HepG2 (cell line): ENCODE results near the gene POLE. TPM values are rescaled to one million over a fixed set of nuclear protein-coding genes. Genes with fewer than 3 reads are reported as not detected.

Experiments
- ATAC-seq: fragments of 200-7000 bp; cut with Tn5 transposase; 3 replicates; pipeline ENCODE4 v1.9.1; 2020; ENCODE audit warnings: mild to moderate bottlenecking, moderate library complexity
- BruUV-seq: library from RNA; stranded (reverse); fragments of 400-500 nt; replicated peaks from 2 replicates; lab custom pipeline; 2021; lab: Mats Ljungman, UMichigan
- CTCF ChIA-PET: fragments of 300-600 bp; formaldehyde crosslinking; extraction: SDS; loops from one replicate; lab custom pipeline; 2021; ENCODE audit warnings: low total read pairs, inconsistent platforms, low intra/inter-chr PET ratio; lab: Yijun Ruan, JAX
- POLR2A ChIA-PET: fragments of 350-600 bp; sonication (Branson Sonifier 250); formaldehyde crosslinking; loops from one replicate; lab custom pipeline; 2020; ENCODE audit warnings: antibody characterized with exemption, inconsistent platforms; lab: Yijun Ruan, JAX
- DNase-seq: peaks from one replicate; pipeline ENCODE4 v3.0.0-alpha.2; 2015; ENCODE audit warnings: low spot score
- FAIRE-seq: peaks from 3 replicates; lab custom pipeline; 2011; peaks lifted over from hg19 to GRCh38; lab: Jason Lieb, UNC
- H2AFZ ChIP-seq: one replicate; pipeline ENCODE4 v1.6.1; 2011; ENCODE audit warnings: low read length, inconsistent platforms
- H3K27ac ChIP-seq: fragments of 300-600 bp; 3 replicates; pipeline ENCODE4 v1.8.0; 2011; ENCODE audit warnings: mixed run types, mild to moderate bottlenecking, mixed read lengths, low read length, inconsistent platforms; ENCODE audit not compliant: insufficient read depth; ENCODE audit errors: extremely low read length
- H3K27me3 ChIP-seq, 2 experiments: fragments of 200-600 bp in 1 of 2; 2 replicates in 1 of 2; 3 replicates in 1 of 2; pipeline versions ENCODE4 v1.6.0 to v1.8.0; 2011; ENCODE audit warnings: low read length in 2 of 2, mild to moderate bottlenecking in 2 of 2, moderate library complexity in 2 of 2, inconsistent platforms in 1 of 2; ENCODE audit not compliant: insufficient read depth in 2 of 2, control insufficient read depth in 1 of 2
- H3K36me3 ChIP-seq, 2 experiments: fragments of 200-600 bp in 1 of 2; replicated peaks in 1 of 2; 2 replicates in 1 of 2; 3 replicates in 1 of 2; pipeline versions ENCODE4 v1.5.1 to v1.8.0; 2011; ENCODE audit warnings: low read length in 2 of 2, inconsistent platforms in 1 of 2; ENCODE audit not compliant: insufficient read depth in 2 of 2, control insufficient read depth in 1 of 2
- H3K4me1 ChIP-seq: 2 replicates; pipeline ENCODE4 v1.5.1; 2012; ENCODE audit warnings: low read length, inconsistent platforms; ENCODE audit not compliant: insufficient read depth
- H3K4me2 ChIP-seq: 2 replicates; pipeline ENCODE4 v1.6.0; 2011; ENCODE audit warnings: low read depth, low read length, inconsistent platforms
- H3K4me3 ChIP-seq, 3 experiments: fragments of 200-600 bp in 1 of 3; sonication (generic), shearing (Covaris generic) in 1 of 3; replicated peaks in 1 of 3; 2 replicates each; pipeline ENCODE4 v1.5.1; 2011 to 2016; ENCODE audit warnings: low read length in 3 of 3, inconsistent platforms in 2 of 3, low read depth in 2 of 3, mild to moderate bottlenecking in 2 of 3, control low read depth in 1 of 3, mixed read lengths in 1 of 3; ENCODE audit not compliant: insufficient read depth in 1 of 3
- H3K79me2 ChIP-seq: one replicate; pipeline ENCODE4 v1.6.1; 2011; ENCODE audit warnings: low read length, inconsistent platforms; ENCODE audit not compliant: insufficient read depth
- H3K9ac ChIP-seq: 2 replicates; pipeline ENCODE4 v1.6.0; 2011; ENCODE audit warnings: mild to moderate bottlenecking, low read depth, low read length, inconsistent platforms; ENCODE audit not compliant: insufficient read depth
- H3K9me3 ChIP-seq: 2 replicates; pipeline ENCODE4 v1.5.1; 2012; ENCODE audit warnings: mild to moderate bottlenecking, low read length
- H4K20me1 ChIP-seq: 2 replicates; pipeline ENCODE4 v1.6.0; 2011; ENCODE audit warnings: inconsistent platforms, mild to moderate bottlenecking, low read length, moderate library complexity; ENCODE audit not compliant: insufficient read depth
- ERF ChIP-seq: IDR thresholded peaks from 2 replicates; pipeline ENCODE4 v1.6.1; 2018; ENCODE audit warnings: missing biosample characterization, missing genetic modification reagents
- HBP1 ChIP-seq: IDR thresholded peaks from 2 replicates; pipeline ENCODE4 v1.6.1; 2016; ENCODE audit warnings: low read depth, control low read depth
- KLF6 ChIP-seq: IDR thresholded peaks from 2 replicates; pipeline ENCODE4 v1.8.0; 2016; ENCODE audit warnings: missing biosample characterization, missing genetic modification reagents
- PRDM4 ChIP-seq: sonication (generic); formaldehyde crosslinking; IDR thresholded peaks from 2 replicates; pipeline ENCODE4 v1.9.0; 2021; ENCODE audit warnings: missing genetic modification reagents, borderline replicate concordance
- PREB ChIP-seq: sonication (generic); formaldehyde crosslinking; IDR thresholded peaks from 2 replicates; pipeline ENCODE4 v1.4.0; 2020; ENCODE audit warnings: missing genetic modification reagents
- RAD21 ChIP-seq: fragments of 450-650 bp; formaldehyde crosslinking; IDR thresholded peaks from 2 replicates; pipeline ENCODE4 v1.5.0; 2020; ENCODE audit warnings: mild to moderate bottlenecking
- SALL1 ChIP-seq: sonication (generic); formaldehyde crosslinking; IDR thresholded peaks from 2 replicates; pipeline ENCODE4 v1.8.0; 2022; ENCODE audit warnings: mild to moderate bottlenecking, missing genetic modification reagents
- SAP130 ChIP-seq: IDR thresholded peaks from 2 replicates; pipeline ENCODE4 v1.6.1; 2016; ENCODE audit warnings: low read depth
- SP4 ChIP-seq: sonication (generic); formaldehyde crosslinking; IDR thresholded peaks from 2 replicates; pipeline ENCODE4 v1.8.1; 2023; ENCODE audit warnings: mild to moderate bottlenecking, missing genetic modification reagents
- ZFP36L1 ChIP-seq: sonication (generic); formaldehyde crosslinking; IDR thresholded peaks from 2 replicates; pipeline ENCODE4 v1.8.0; 2022; ENCODE audit warnings: mild to moderate bottlenecking, missing genetic modification reagents, moderate library complexity
- ZFP91 ChIP-seq: sonication (generic); formaldehyde crosslinking; IDR thresholded peaks from 2 replicates; pipeline ENCODE4 v1.9.0; 2022; ENCODE audit warnings: missing genetic modification reagents, mild to moderate bottlenecking, borderline replicate concordance
- ZNF224 ChIP-seq: sonication (generic); formaldehyde crosslinking; IDR thresholded peaks from 2 replicates; pipeline ENCODE4 v1.5.0; 2020; ENCODE audit warnings: mild to moderate bottlenecking, missing genetic modification reagents
- ZNF225 ChIP-seq: sonication (generic); formaldehyde crosslinking; IDR thresholded peaks from 2 replicates; pipeline ENCODE4 v1.4.0; 2020; ENCODE audit warnings: mild to moderate bottlenecking, missing genetic modification reagents
- ZNF383 ChIP-seq: sonication (generic); formaldehyde crosslinking; IDR thresholded peaks from 2 replicates; pipeline ENCODE4 v1.4.0; 2020; ENCODE audit warnings: missing genetic modification reagents, mild to moderate bottlenecking, borderline replicate concordance
- ZNF580 ChIP-seq: IDR thresholded peaks from 2 replicates; pipeline ENCODE4 v1.6.1; 2016; ENCODE audit warnings: low read depth, borderline replicate concordance
- ZSCAN30 ChIP-seq: sonication (generic); formaldehyde crosslinking; IDR thresholded peaks from 2 replicates; pipeline ENCODE4 v1.5.0; 2020; ENCODE audit warnings: mild to moderate bottlenecking, missing genetic modification reagents
- WGBS: methylation state at CpG from one replicate; pipeline ENCODE4 v1.1.6; 2017; ENCODE audit warnings: low lambda C conversion rate; 5-methylcytosine and 5-hydroxymethylcytosine counted together
- in situ Hi-C: cut with HindIII; loops from 2 replicates; pipeline ENCODE4 v1.10.0; 2017; ENCODE audit warnings: low pct_unique_long_range_greater_than_20kb; ENCODE audit not compliant: extremely low pct_ligation_motif_present
- intact Hi-C: fragments of 100-400 bp; cut with micrococcal nuclease; formaldehyde crosslinking; loops from one replicate; pipeline ENCODE4 v1.10.0; 2022; ENCODE audit not compliant: unreplicated experiment
- polyA plus RNA-seq, 8 experiments: library from polyadenylated mRNA; depleted of rRNA in 3 of 8; stranded (reverse) in 7 of 8; unstranded in 1 of 8; fragments of >200 nt; fragmentation: Illumina TruSeq in 4 of 8; extraction: Trizol in 4 of 8; gene quantifications; 2 replicates each; pipeline versions ENCODE4 v1.2.1 to v1.2.3, GENCODE V29; 2011 to 2016; ENCODE audit warnings: low read depth in 4 of 8, missing spikeins in 1 of 8, mixed read lengths in 1 of 8; ENCODE audit not compliant: insufficient read depth in 1 of 8
- total RNA-seq, 5 experiments: library from RNA; depleted of rRNA; stranded (reverse); fragments of >200 nt; fragmentation: Illumina TruSeq; extraction: Trizol; gene quantifications; 2 replicates each; pipeline ENCODE4 v1.2.3, GENCODE V29; 2016; ENCODE audit warnings: low read depth in 1 of 5

Gene POLE
- total and polyA plus RNA-seq, 2 of the 13 experiments (the other 11 are each of a cell fraction or from before 2014, with no cell fraction given), result 25.3 to 52.2 TPM

GRCh38 chr12:132614861-132615578 lies 72.1 kb downstream of the POLE start:
- no peaks in the 10 kb centered on the region for H4K20me1 ChIP-seq
- H3K27me3 ChIP-seq, result peaks cover 0 to 9% of the 10 kb centered on the region in 2 experiments; a peak in 4 of 5 replicates
- H3K9me3 ChIP-seq, result peaks cover 31% of the 10 kb centered on the region
- H3K79me2 ChIP-seq, result no peaks in the 10 kb centered on the region
- no peak overlapping the region for H3K27ac ChIP-seq
- no peak overlapping the region for H3K9ac ChIP-seq
- H3K4me2 ChIP-seq, result no peak overlapping the region
- intact Hi-C loops (loop anchor here (1.0 kb wide), 2 partner anchors 15 to 200 kb away; no protein-coding TSS in a partner anchor), in situ Hi-C loops (no loop called here)
- H3K4me1 ChIP-seq, result no peaks in the 10 kb centered on the region
- DNase-seq (peak; percentile 76), FAIRE-seq (peak; percentile 87), ATAC-seq (peak; percentile 88)
- no TSS peak for BruUV-seq
- CTCF ChIA-PET, result interaction anchor here (1.1 to 3.2 kb wide), 4 partner anchors 14 to 201 kb away, joined by 3 to 36 read pairs (median 8); no protein-coding TSS in a partner anchor
- no peak overlapping the region for H2AFZ ChIP-seq
- H3K4me3 ChIP-seq, result no peak overlapping the region
- 23% methylated on average over 13 of the region's 18 CpGs for WGBS
- POLR2A ChIA-PET, result interaction anchor here (1.2 kb wide), 1 partner anchor 15 kb away, joined by 3 read pairs; no protein-coding TSS in a partner anchor
- no peaks in the 10 kb centered on the region for H3K36me3 ChIP-seq
- TF ChIP-seq ZFP36L1 (CRISPR knock-in tag) (no peak), KLF6 (no peak), ZNF383 (CRISPR knock-in tag) (no peak), ERF (peak; percentile 66; the same call in 1 of the 2 replicates), ZNF225 (CRISPR knock-in tag) (peak; percentile 24; the same call in 1 of the 2 replicates), HBP1 (CRISPR knock-in tag) (no peak), SP4 (peak; percentile 57; the same call in 1 of the 2 replicates), ZSCAN30 (CRISPR knock-in tag) (no peak), ZNF224 (CRISPR knock-in tag) (no peak), ZFP91 (CRISPR knock-in tag) (no peak), ZNF580 (CRISPR knock-in tag) (peak; percentile 38; the same call in 1 of the 2 replicates), PRDM4 (CRISPR knock-in tag) (no peak), PREB (CRISPR knock-in tag) (no peak), RAD21 (CRISPR knock-in tag) (peak; percentile 91), SAP130 (CRISPR knock-in tag) (peak; percentile 49), SALL1 (CRISPR knock-in tag) (peak; percentile 44; the same call in 1 of the 2 replicates)
